Measurements from ENCODE around the gene GUK1.
A peak's percentile ranks its signal among the peaks of the same experiment; 100 is the strongest.

Gene GUK1

GRCh38 chr1:228139931-228140723, at the start of gene GUK1:
TSS of gene GUK1 (plus strand) at chr1:228140279. CDS start at chr1:228140303, 24 bp downstream.
- DNase-seq = peak; percentile 100

GRCh38 chr1:228090613-228091081, 49.4 kb upstream of the GUK1 start:
- no peak for DNase-seq

- DNase-seq = no peak
Measured at GRCh38 chr1:228091084-228091483, 49.0 kb upstream of the GUK1 start.

- DNase-seq = no peak
Measured at GRCh38 chr1:228092342-228093049, 47.6 kb upstream of the GUK1 start.

- DNase-seq = no peak
Measured at GRCh38 chr1:228093050-228093906, 46.8 kb upstream of the GUK1 start.

GRCh38 chr1:228094432-228095016, 45.6 kb upstream of the GUK1 start:
- no peak for DNase-seq

- no peak for DNase-seq
Measured at GRCh38 chr1:228095161-228095560, 44.9 kb upstream of the GUK1 start.

GRCh38 chr1:228095938-228096337, 44.1 kb upstream of the GUK1 start:
- no peak for DNase-seq

- DNase-seq = no peak
Measured at GRCh38 chr1:228096416-228097332, 43.4 kb upstream of the GUK1 start.

GRCh38 chr1:228097333-228098081, 42.6 kb upstream of the GUK1 start:
- no peak for DNase-seq

- no peak for DNase-seq
Measured at GRCh38 chr1:228098323-228098931, 41.7 kb upstream of the GUK1 start.

- no peak for DNase-seq
Measured at GRCh38 chr1:228099331-228099732, 40.7 kb upstream of the GUK1 start.

GRCh38 chr1:228100822-228101613, 39.1 kb upstream of the GUK1 start:
- no peak for DNase-seq

- no peak for DNase-seq
Measured at GRCh38 chr1:228101614-228101993, 38.5 kb upstream of the GUK1 start.

GRCh38 chr1:228101994-228102790, 37.9 kb upstream of the GUK1 start:
- DNase-seq = peak; percentile 59

- DNase-seq = peak; percentile 94
Measured at GRCh38 chr1:228102791-228103620, 37.1 kb upstream of the GUK1 start, which contains the start of gene C1orf35. TSS of gene C1orf35 (minus strand) at chr1:228103325. CDS start at chr1:228103227, 98 bp downstream.

GRCh38 chr1:228104526-228105269, 35.4 kb upstream of the GUK1 start:
- DNase-seq = no peak
